GM23338 (cell line): ENCODE results near the gene CHST11. TPM values are rescaled to one million over a fixed set of nuclear protein-coding genes. Genes with fewer than 3 reads are reported as not detected.
"Not testable (repeated sequence)": the region's sequence is repeated elsewhere in the genome, so short reads cannot be mapped to it uniquely, and the experiment has no call there.

Source experiments
- ATAC-seq: fragments of 200-7000 bp; cut with Tn5 transposase; 3 replicates; pipeline ENCODE4 v1.9.1; 2020
- DNase-seq: peaks from one replicate; pipeline ENCODE4 v3.0.0-alpha.2; 2015; ENCODE audit warnings: low spot score
- H2AFZ ChIP-seq: fragments of 200-600 bp; sonication (generic); 2 replicates; pipeline ENCODE4 v1.8.0; 2016; ENCODE audit warnings: antibody characterized with exemption, mild to moderate bottlenecking, moderate library complexity
- H3F3A ChIP-seq: fragments of 200-600 bp; sonication (generic); replicated peaks from 2 replicates; pipeline ENCODE4 v1.8.0; 2017; ENCODE audit warnings: antibody characterized with exemption, mixed run types, low read depth
- H3K27ac ChIP-seq: fragments of 200-600 bp; sonication (generic); 2 replicates; pipeline ENCODE4 v1.6.1; 2016; ENCODE audit warnings: low read depth
- H3K27me3 ChIP-seq: fragments of 200-600 bp; sonication (generic); 2 replicates; pipeline ENCODE4 v1.8.0; 2016; ENCODE audit warnings: mild to moderate bottlenecking, mixed run types, moderate library complexity; ENCODE audit not compliant: insufficient read depth
- H3K36me3 ChIP-seq: fragments of 200-600 bp; sonication (generic); 2 replicates; pipeline ENCODE4 v1.8.0; 2016; ENCODE audit warnings: mild to moderate bottlenecking; ENCODE audit not compliant: insufficient read depth
- H3K4me1 ChIP-seq: fragments of 200-600 bp; sonication (generic); 2 replicates; pipeline ENCODE4 v1.8.0; 2016; ENCODE audit warnings: mild to moderate bottlenecking, moderate library complexity; ENCODE audit not compliant: insufficient read depth
- H3K4me2 ChIP-seq: fragments of 200-600 bp; sonication (generic); 2 replicates; pipeline ENCODE4 v1.7.1; 2017; ENCODE audit warnings: mixed run types
- H3K4me3 ChIP-seq: fragments of 200-600 bp; sonication (generic); 2 replicates; pipeline ENCODE4 v1.6.1; 2016; ENCODE audit warnings: mixed run types
- H3K79me2 ChIP-seq: fragments of 200-600 bp; sonication (generic); replicated peaks from 2 replicates; pipeline ENCODE4 v1.8.0; 2017; ENCODE audit warnings: mild to moderate bottlenecking; ENCODE audit not compliant: insufficient read depth
- H3K9me2 ChIP-seq: fragments of 200-600 bp; sonication (generic); 2 replicates; pipeline ENCODE4 v1.8.0; 2017; ENCODE audit not compliant: insufficient read depth
- H4K20me1 ChIP-seq: fragments of 200-600 bp; sonication (generic); replicated peaks from 2 replicates; pipeline ENCODE4 v1.8.0; 2017; ENCODE audit warnings: mild to moderate bottlenecking; ENCODE audit not compliant: insufficient read depth
- H3K27ac Mint-ChIP-seq: 2 replicates; pipeline ENCODE4 v1.8.0; 2020; ENCODE audit warnings: inconsistent platforms, mild to moderate bottlenecking, moderate library complexity, mixed read lengths
- H3K27me3 Mint-ChIP-seq: 3 replicates; pipeline ENCODE4 v1.8.0; 2022; ENCODE audit warnings: low read depth, mild to moderate bottlenecking, moderate library complexity, mixed read lengths, inconsistent platforms; ENCODE audit not compliant: insufficient read depth, poor library complexity
- H3K36me3 Mint-ChIP-seq: 3 replicates; pipeline ENCODE4 v1.8.0; 2021; ENCODE audit warnings: low read depth, mild to moderate bottlenecking, inconsistent platforms, moderate library complexity, mixed read lengths
- H3K4me1 Mint-ChIP-seq: 3 replicates; pipeline ENCODE4 v1.8.0; 2020; ENCODE audit warnings: mild to moderate bottlenecking, inconsistent platforms, mixed read lengths
- H3K4me3 Mint-ChIP-seq: 3 replicates; pipeline ENCODE4 v1.8.0; 2021; ENCODE audit warnings: moderate library complexity, mild to moderate bottlenecking, inconsistent platforms, mixed read lengths
- H3K9me3 Mint-ChIP-seq: 3 replicates; pipeline ENCODE4 v1.8.0; 2020; ENCODE audit warnings: moderate library complexity, mild to moderate bottlenecking, inconsistent platforms, mixed read lengths
- ETS1 ChIP-seq: IDR thresholded peaks from 2 replicates; pipeline ENCODE4 v1.6.1; 2016; ENCODE audit warnings: antibody characterized with exemption
- EZH2 ChIP-seq: fragments of 200-600 bp; sonication (generic); IDR thresholded peaks from one replicate; pipeline ENCODE4 v1.8.0; 2017; ENCODE audit warnings: antibody characterized with exemption, mild to moderate bottlenecking, low read depth; ENCODE audit not compliant: unreplicated experiment
- ZNF462 ChIP-seq: fragments of 250-450 bp; sonication (Bioruptor Pico); IDR thresholded peaks from 2 replicates; pipeline ENCODE4 v1.5.0; 2020; ENCODE audit warnings: mild to moderate bottlenecking, moderate library complexity
- polyA plus RNA-seq: library from polyadenylated mRNA; unstranded; fragments of >200 nt; fragmentation: Nextera tagmentation; extraction: Ambion mirVana; gene quantifications from 2 replicates; pipeline ENCODE4 v1.2.1, GENCODE V29; 2016
- total RNA-seq: library from RNA; depleted of rRNA; stranded (reverse); fragments of >200 nt; shearing (Covaris generic); gene quantifications from 2 replicates; pipeline ENCODE4 v1.2.3, GENCODE V29; 2014

CHST11 gene
- total and polyA plus RNA-seq, 2 experiments from 2014 or later: 7.7 to 25.7 TPM

GRCh38 chr12:104571328-104571727 lies 114.6 kb downstream of the CHST11 start (continued):
- TF ChIP-seq ZNF462 (no peak), ETS1 (no peak), EZH2 (no peak)

GRCh38 chr12:104574353-104574752 lies 117.6 kb downstream of the CHST11 start:
- H3K27me3 ChIP-seq, H3K27me3 Mint-ChIP-seq, H3K4me3 ChIP-seq, H3K9me2 ChIP-seq, H4K20me1 ChIP-seq, H3F3A ChIP-seq, H3K27ac Mint-ChIP-seq, DNase-seq, H3K79me2 ChIP-seq, H3K9me3 Mint-ChIP-seq, H3K4me1 ChIP-seq, H3K27ac ChIP-seq, H3K4me2 ChIP-seq, H3K4me1 Mint-ChIP-seq, H3K4me3 Mint-ChIP-seq, ATAC-seq, H3K36me3 Mint-ChIP-seq, H3K36me3 ChIP-seq, H2AFZ ChIP-seq: not testable (repeated sequence)

- not testable (repeated sequence) for H3K4me3 Mint-ChIP-seq, H3K9me3 Mint-ChIP-seq, DNase-seq, H3K9me2 ChIP-seq, H3K27me3 Mint-ChIP-seq, H3K4me2 ChIP-seq, H3K4me1 Mint-ChIP-seq, H2AFZ ChIP-seq, H3F3A ChIP-seq, H3K4me1 ChIP-seq, H3K4me3 ChIP-seq, H4K20me1 ChIP-seq, H3K36me3 ChIP-seq, ATAC-seq, H3K27me3 ChIP-seq, H3K79me2 ChIP-seq, H3K27ac ChIP-seq, H3K27ac Mint-ChIP-seq, H3K36me3 Mint-ChIP-seq
These were observed 118.0 kb downstream of the CHST11 start for GRCh38 chr12:104574758-104575157.
